Lower lobe of right lung (tissue), 2 donors: Measurements from ENCODE around the gene FAM117A. TPM values are rescaled to one million over a fixed set of nuclear protein-coding genes. Genes with fewer than 3 reads are reported as not detected.
"Not testable (repeated sequence)": the region's sequence is repeated elsewhere in the genome, so short reads cannot be mapped to it uniquely, and the experiment has no call there.

Source experiments
- ATAC-seq, 2 donors: fragments of 200-7000 bp; cut with Tn5 transposase; one replicate each; pipeline ENCODE4 v1.9.1; 2020 to 2022; ENCODE audit warnings: mild to moderate bottlenecking in 2 of 2, moderate library complexity in 2 of 2
- DNase-seq: peaks from one replicate; pipeline ENCODE4 v3.0.0-alpha.2; 2020
- H3K27ac ChIP-seq: fragments of 200-600 bp; one replicate; pipeline ENCODE4 v1.8.0; 2022
- H3K27me3 ChIP-seq: fragments of 200-600 bp; one replicate; pipeline ENCODE4 v1.8.0; 2022; ENCODE audit warnings: low read depth
- H3K36me3 ChIP-seq: fragments of 200-600 bp; one replicate; pipeline ENCODE4 v1.8.0; 2022; ENCODE audit warnings: mild to moderate bottlenecking
- H3K4me1 ChIP-seq: fragments of 200-600 bp; one replicate; pipeline ENCODE4 v1.8.0; 2022
- H3K4me3 ChIP-seq: fragments of 200-600 bp; one replicate; pipeline ENCODE4 v1.8.0; 2022; ENCODE audit warnings: mild to moderate bottlenecking
- H3K9me3 ChIP-seq: fragments of 200-600 bp; one replicate; pipeline ENCODE4 v1.8.0; 2022
- CTCF ChIP-seq: fragments of 200-600 bp; IDR thresholded peaks from one replicate; pipeline ENCODE4 v1.8.0; 2022; ENCODE audit warnings: antibody characterized with exemption, mild to moderate bottlenecking
- intact Hi-C: fragments of 100-400 bp; cut with DNase I; formaldehyde crosslinking; loops from one replicate; pipeline ENCODE4 v1.11.0; 2022
- total RNA-seq: library from RNA; stranded (reverse); fragmentation: NEBNext Ultra II Directional; extraction: Animal tissue kit (Norgen Biotek cat#: 25700); gene quantifications from one replicate; pipeline ENCODE4 v1.2.1, GENCODE V29; 2021
- donor health status: DM: no; HTN: yes; CAD: no; lungs with severe emphysema.

Gene FAM117A
- total RNA-seq, 1 donor from 2014 or later, result 16.4 TPM

GRCh38 chr17:49760932-49761558, 2.9 kb downstream of the FAM117A start:
- peaks cover 29% of the 10 kb centered on the region for H3K4me1 ChIP-seq

GRCh38 chr17:49760296-49760695, 3.6 kb downstream of the FAM117A start:
- no peak for TF ChIP-seq CTCF
- Histone ChIP-seq H3K9me3 (no peaks in the 10 kb centered on the region), H3K4me1 (peaks cover 33% of the 10 kb centered on the region), H3K27ac (no peak overlapping the region), H3K4me3 (no peak overlapping the region), H3K27me3 (no peaks in the 10 kb centered on the region), H3K36me3 (no peaks in the 10 kb centered on the region)
- ATAC-seq, result no peak
- no peak for DNase-seq
- intact Hi-C loops, result no loop called here

More at GRCh38 chr17:49760932-49761558, 2.9 kb downstream of the FAM117A start:
- H3K9me3 ChIP-seq, result no peaks in the 10 kb centered on the region
- H3K27me3 ChIP-seq, result no peaks in the 10 kb centered on the region
- no peak overlapping the region for H3K27ac ChIP-seq
- DNase-seq, result no peak
- no peak overlapping the region for H3K4me3 ChIP-seq
- intact Hi-C loops, result no loop called here
- no peak for ATAC-seq
- no peak for TF ChIP-seq CTCF
- no peaks in the 10 kb centered on the region for H3K36me3 ChIP-seq

GRCh38 chr17:49759203-49759602, 4.7 kb downstream of the FAM117A start:
- no peak for TF ChIP-seq CTCF
- Histone ChIP-seq H3K27me3 (no peaks in the 10 kb centered on the region), H3K9me3 (no peaks in the 10 kb centered on the region), H3K4me1 (peaks cover 41% of the 10 kb centered on the region), H3K4me3 (no peak overlapping the region), H3K36me3 (no peaks in the 10 kb centered on the region), H3K27ac (no peak overlapping the region)
- intact Hi-C loops, result no loop called here
- DNase-seq, result no peak
- ATAC-seq, result no peak

GRCh38 chr17:49758464-49759010, 5.4 kb downstream of the FAM117A start:
- H3K4me3 ChIP-seq, intact Hi-C loops, H3K27me3 ChIP-seq, ATAC-seq, H3K27ac ChIP-seq, DNase-seq, H3K36me3 ChIP-seq, H3K9me3 ChIP-seq: not testable (repeated sequence)
- peaks cover 41% of the 10 kb centered on the region for H3K4me1 ChIP-seq

GRCh38 chr17:49757151-49757777, 6.7 kb downstream of the FAM117A start:
- no peak for TF ChIP-seq CTCF
- H3K4me1 ChIP-seq, result peaks cover 35% of the 10 kb centered on the region
- H3K27ac ChIP-seq, result no peak overlapping the region
- no peak overlapping the region for H3K4me3 ChIP-seq
- ATAC-seq (no peak), DNase-seq (no peak)
- intact Hi-C loops, result no loop called here
- no peaks in the 10 kb centered on the region for H3K27me3 ChIP-seq
- H3K9me3 ChIP-seq, result no peaks in the 10 kb centered on the region
- H3K36me3 ChIP-seq, result no peaks in the 10 kb centered on the region
